Endothelial cell of umbilical vein (primary cell): Measurements from ENCODE around the gene POLR2C. TPM values are rescaled to one million over a fixed set of nuclear protein-coding genes. Genes with fewer than 3 reads are reported as not detected.

Experiments used
- BruUV-seq: library from RNA; stranded (reverse); fragments of 400-500 nt; replicated peaks from 2 replicates; lab custom pipeline; 2021; lab: Mats Ljungman, UMichigan
- CTCF ChIA-PET: fragments of 300-600, 350-600 bp; sonication (Branson Sonifier 250); formaldehyde crosslinking; loops from one replicate; lab custom pipeline; 2021; ENCODE audit warnings: antibody characterized with exemption, inconsistent platforms; lab: Charles Lee
- POLR2A ChIA-PET: fragments of 300-600, 350-600 bp; sonication (Branson Sonifier 250); formaldehyde crosslinking; loops from one replicate; lab custom pipeline; 2021; ENCODE audit warnings: antibody characterized with exemption, inconsistent platforms; lab: Charles Lee
- DNase-seq: peaks from one replicate; pipeline ENCODE4 v3.0.0-alpha.2; 2011; ENCODE audit warnings: low read depth, low spot score
- FAIRE-seq: peaks from 2 replicates; lab custom pipeline; 2011; peaks lifted over from hg19 to GRCh38; lab: Jason Lieb, UNC
- H2AFZ ChIP-seq: 2 replicates; pipeline ENCODE4 v1.6.0; 2012; ENCODE audit warnings: low read depth, low read length, control low read depth, inconsistent platforms
- H3K27ac ChIP-seq: 2 replicates; pipeline ENCODE4 v1.5.1; 2011; ENCODE audit warnings: low read depth, mild to moderate bottlenecking, control low read depth, low read length, moderate library complexity; ENCODE audit not compliant: insufficient read depth
- H3K27me3 ChIP-seq, 2 experiments: 2 replicates each; pipeline versions ENCODE4 v1.6.0 to v1.6.1; 2011; ENCODE audit warnings: low read length in 2 of 2, mixed read lengths in 1 of 2; ENCODE audit not compliant: control insufficient read depth in 2 of 2, insufficient read depth in 2 of 2
- H3K36me3 ChIP-seq, 2 experiments: 2 replicates in 1 of 2; 3 replicates in 1 of 2; pipeline ENCODE4 v1.5.1; 2011; ENCODE audit warnings: low read length in 2 of 2, mild to moderate bottlenecking in 1 of 2, moderate library complexity in 1 of 2; ENCODE audit not compliant: control insufficient read depth in 2 of 2, insufficient read depth in 2 of 2; ENCODE audit errors: extremely low read depth in 1 of 2
- H3K4me1 ChIP-seq: 3 replicates; pipeline ENCODE4 v1.5.1; 2011; ENCODE audit warnings: mild to moderate bottlenecking, low read length; ENCODE audit not compliant: control insufficient read depth, insufficient read depth; ENCODE audit errors: extremely low read depth
- H3K4me2 ChIP-seq: 2 replicates; pipeline ENCODE4 v1.6.1; 2011; ENCODE audit warnings: low read length, control low read depth, mixed read lengths; ENCODE audit not compliant: insufficient read depth
- H3K4me3 ChIP-seq, 3 experiments: fragments of 200-600 bp in 1 of 3; sonication (generic), shearing (Covaris generic) in 1 of 3; replicated peaks in 1 of 3; 2 replicates each; pipeline ENCODE4 v1.5.1; 2011 to 2016; ENCODE audit warnings: control low read depth in 3 of 3, low read length in 3 of 3, mild to moderate bottlenecking in 2 of 3, inconsistent platforms in 1 of 3, low read depth in 1 of 3, moderate library complexity in 1 of 3; ENCODE audit not compliant: insufficient read depth in 1 of 3
- H3K79me2 ChIP-seq: 2 replicates; pipeline ENCODE4 v1.6.0; 2012; ENCODE audit warnings: low read length, inconsistent platforms; ENCODE audit not compliant: control insufficient read depth, insufficient read depth
- H3K9ac ChIP-seq: replicated peaks from 2 replicates; pipeline ENCODE3; 2011; ENCODE audit warnings: low read length, control low read depth; ENCODE audit not compliant: insufficient read depth; ENCODE audit errors: extremely low read depth
- H3K9me1 ChIP-seq: replicated peaks from 3 replicates; pipeline ENCODE4 v1.6.0; 2011; ENCODE audit warnings: mild to moderate bottlenecking, low read length; ENCODE audit not compliant: control insufficient read depth, insufficient read depth; ENCODE audit errors: extremely low read depth
- H3K9me3 ChIP-seq: replicated peaks from 2 replicates; pipeline ENCODE4 v1.5.1; 2012; ENCODE audit warnings: low read length, inconsistent platforms; ENCODE audit not compliant: control insufficient read depth, insufficient read depth
- H4K20me1 ChIP-seq: replicated peaks from 2 replicates; pipeline ENCODE3; 2011; ENCODE audit warnings: mild to moderate bottlenecking, low read length; ENCODE audit not compliant: control insufficient read depth, insufficient read depth; ENCODE audit errors: extremely low read depth
- CTCF ChIP-seq, 2 donors: IDR thresholded peaks; 1 replicate in 1 of 2; 2 replicates in 1 of 2; pipeline ENCODE4 v1.5.1; 2011; ENCODE audit warnings: low read length in 2 of 2, mild to moderate bottlenecking in 2 of 2, moderate library complexity in 2 of 2, control low read depth in 1 of 2, inconsistent platforms in 1 of 2, low read depth in 1 of 2; ENCODE audit not compliant: insufficient read depth in 1 of 2; ENCODE audit errors: extremely low read depth in 1 of 2
- EZH2 ChIP-seq: IDR thresholded peaks from 2 replicates; pipeline ENCODE4 v1.6.1; 2012; ENCODE audit warnings: borderline replicate concordance, low read depth, mild to moderate bottlenecking, moderate library complexity, low read length, inconsistent platforms; ENCODE audit not compliant: severe bottlenecking
- FOS ChIP-seq: IDR thresholded peaks from 2 replicates; pipeline ENCODE4 v1.6.1; 2011; ENCODE audit warnings: mild to moderate bottlenecking, low read length, moderate library complexity, borderline replicate concordance; ENCODE audit not compliant: insufficient read depth
- GATA2 ChIP-seq: IDR thresholded peaks from 2 replicates; pipeline ENCODE4 v1.7.0; 2011; ENCODE audit warnings: low read depth, mild to moderate bottlenecking, moderate library complexity, mixed read lengths, low read length; ENCODE audit not compliant: insufficient read length, insufficient read depth
- JUN ChIP-seq: IDR thresholded peaks from 2 replicates; pipeline ENCODE4 v1.6.1; 2011; ENCODE audit warnings: borderline replicate concordance, low read depth; ENCODE audit not compliant: insufficient read length, insufficient read depth
- MAX ChIP-seq: IDR thresholded peaks from 2 replicates; pipeline ENCODE4 v1.6.1; 2011; ENCODE audit not compliant: insufficient read depth, insufficient read length
- MYC ChIP-seq: IDR thresholded peaks from one replicate; pipeline ENCODE4 v1.6.1; 2011; ENCODE audit warnings: mild to moderate bottlenecking, low read depth, low read length
- POLR2A ChIP-seq: IDR thresholded peaks from 2 replicates; pipeline ENCODE4 v1.6.1; 2012; ENCODE audit warnings: low read depth, mild to moderate bottlenecking, control low read depth, low read length
- POLR2AphosphoS5 ChIP-seq: IDR thresholded peaks from 2 replicates; pipeline ENCODE4 v1.6.1; 2012; ENCODE audit warnings: low read depth, mild to moderate bottlenecking, control low read depth, low read length, moderate library complexity; ENCODE audit not compliant: insufficient read depth
- dilution Hi-C: fragments of 300-500 bp; cut with MboI; formaldehyde crosslinking; loops from one replicate; pipeline ENCODE4 v1.15.0; 2019; ENCODE audit warnings: low sequenced_read_pairs; ENCODE audit not compliant: extremely low pct_ligation_motif_present
- intact Hi-C: fragments of 100-400 bp; cut with micrococcal nuclease; formaldehyde crosslinking; loops from one replicate; pipeline ENCODE4 v1.10.0; 2022
- polyA plus RNA-seq, 4 experiments: library from polyadenylated mRNA; depleted of rRNA in 3 of 4; stranded (reverse) in 3 of 4; unstranded in 1 of 4; fragments of >200 nt; gene quantifications; 2 replicates each; pipeline versions ENCODE4 v1.2.1 to v1.2.3, GENCODE V29; 2011 to 2012; ENCODE audit warnings: missing spikeins in 1 of 4
- total RNA-seq: library from RNA; stranded (reverse); gene quantifications from 2 replicates; pipeline ENCODE4 v1.2.3, GENCODE V29; 2021

Gene POLR2C
- total and polyA plus RNA-seq, 2 donors (not counting 3 experiments of a cell fraction or from before 2014, with no cell fraction given) = 65.2 to 129 TPM

GRCh38 chr16:57478396-57479204, 16.1 kb downstream of the POLR2C start:
- Histone ChIP-seq H3K9me1 (no peaks in the 10 kb centered on the region), H2AFZ (peak overlapping the region; percentile 93), H3K27ac (no peak overlapping the region), H3K9ac (no peak overlapping the region), H3K79me2 (peaks cover 15% of the 10 kb centered on the region), H3K27me3 (no peaks in the 10 kb centered on the region), H3K9me3 (no peaks in the 10 kb centered on the region), H4K20me1 (no peaks in the 10 kb centered on the region), H3K36me3 (peaks cover 0 to 9% of the 10 kb centered on the region in 2 experiments), H3K4me1 (peaks cover 28% of the 10 kb centered on the region), H3K4me3 (peak overlapping the region; percentile 38 to 69 (median 68)), H3K4me2 (peak overlapping the region; percentile 87)
- TF ChIP-seq POLR2A = no peak
- TF ChIP-seq FOS = no peak
- TF ChIP-seq MAX = no peak
- no peak for TF ChIP-seq POLR2AphosphoS5
- no peak for TF ChIP-seq JUN
- TF ChIP-seq GATA2 = no peak
- no peak for TF ChIP-seq EZH2
- TF ChIP-seq MYC = no peak
- no peak for TF ChIP-seq CTCF (IDR thresholded peaks at IDR 0.05; ENCODE audit: extremely low read depth in 1 of 2, insufficient read depth in 1 of 2, low read depth in 1 of 2, low read length in 2 of 2)
- ChIA-PET POLR2A (no interaction called here), CTCF (interaction anchor here (1.1 to 3.0 kb wide), 4 partner anchors 16 to 41 kb away, joined by 3 to 21 read pairs (median 3); partner anchors contain the start of genes CIAPIN1, COQ9 and POLR2C)
- intact Hi-C loops = loop anchor here (10.0 kb wide), 1 partner anchor 166 kb away; no protein-coding TSS in a partner anchor
- FAIRE-seq (peak; percentile 12), DNase-seq (peak; percentile 21)
- dilution Hi-C loops = no loop called here
- BruUV-seq = no TSS peak
